H1 (cell line): ENCODE measurements around the gene FIGNL2. TPM values are rescaled to one million over a fixed set of nuclear protein-coding genes. Genes with fewer than 3 reads are reported as not detected.

ENCODE experiments used
- CTCF ChIA-PET: fragments of 300-600 bp; sonication (Branson Sonifier 250); formaldehyde crosslinking; loops from one replicate; lab custom pipeline; 2021; ENCODE audit not compliant: partially characterized antibody; lab: Charles Lee
- POLR2A ChIA-PET: fragments of 300-600 bp; sonication (Branson Sonifier 250); formaldehyde crosslinking; loops from one replicate; lab custom pipeline; 2021; ENCODE audit warnings: inconsistent platforms; ENCODE audit not compliant: partially characterized antibody; lab: Charles Lee
- DNase-seq, 2 experiments: peaks; one replicate each; pipeline versions ENCODE4 v3.0.0 to v3.0.0-alpha.2; 2010 to 2022; ENCODE audit warnings: low spot score in 2 of 2, low read depth in 1 of 2, mixed read lengths in 1 of 2
- FAIRE-seq: peaks from 2 replicates; lab custom pipeline; 2011; peaks lifted over from hg19 to GRCh38; lab: Jason Lieb, UNC
- H2AFZ ChIP-seq: 2 replicates; pipeline ENCODE4 v1.8.1; 2012; ENCODE audit warnings: low read length, inconsistent platforms
- H2AK5ac ChIP-seq: 2 replicates; pipeline ENCODE4 v1.6.1; 2013; ENCODE audit warnings: low read depth, low read length
- H2BK120ac ChIP-seq: replicated peaks from 2 replicates; pipeline ENCODE3; 2013; ENCODE audit warnings: low read depth, low read length, inconsistent platforms
- H2BK12ac ChIP-seq: 2 replicates; pipeline ENCODE4 v1.6.1; 2013; ENCODE audit warnings: low read depth, low read length
- H2BK15ac ChIP-seq: 2 replicates; pipeline ENCODE4 v1.6.1; 2013; ENCODE audit warnings: low read length
- H2BK20ac ChIP-seq: 2 replicates; pipeline ENCODE4 v1.6.1; 2013; ENCODE audit warnings: low read length
- H2BK5ac ChIP-seq: 2 replicates; pipeline ENCODE4 v1.6.1; 2013; ENCODE audit warnings: low read depth, low read length
- H3K14ac ChIP-seq: 2 replicates; pipeline ENCODE4 v1.6.1; 2013; ENCODE audit warnings: inconsistent platforms; ENCODE audit not compliant: insufficient read length
- H3K18ac ChIP-seq: 2 replicates; pipeline ENCODE4 v1.6.1; 2013; ENCODE audit warnings: low read length; ENCODE audit errors: extremely low read depth
- H3K23ac ChIP-seq: 2 replicates; pipeline ENCODE4 v1.6.1; 2013; ENCODE audit warnings: inconsistent platforms; ENCODE audit not compliant: insufficient read length
- H3K23me2 ChIP-seq: 2 replicates; pipeline ENCODE4 v1.6.1; 2013; ENCODE audit warnings: low read depth, low read length
- H3K27ac ChIP-seq: 2 replicates; pipeline ENCODE4 v1.6.1; 2011; ENCODE audit warnings: low read depth, low read length, inconsistent platforms
- H3K27me3 ChIP-seq, 4 experiments: replicated peaks in 1 of 4; 1 replicate in 1 of 4; 2 replicates in 3 of 4; pipeline versions ENCODE4 v1.6.1 to v1.8.1; 2011 to 2013; ENCODE audit warnings: low read length in 3 of 4, mild to moderate bottlenecking in 3 of 4, inconsistent platforms in 2 of 4, mixed read lengths in 2 of 4, moderate library complexity in 1 of 4; ENCODE audit not compliant: control insufficient read depth in 3 of 4, insufficient read depth in 3 of 4; ENCODE audit errors: extremely low read depth in 1 of 4
- H3K36me3 ChIP-seq, 4 experiments: 2 replicates each; pipeline versions ENCODE4 v1.6.1 to v1.8.1; 2011 to 2013; ENCODE audit warnings: mild to moderate bottlenecking in 4 of 4, low read length in 3 of 4, moderate library complexity in 2 of 4, control low read depth in 1 of 4, inconsistent platforms in 1 of 4; ENCODE audit not compliant: insufficient read depth in 4 of 4, control insufficient read depth in 2 of 4
- H3K4ac ChIP-seq: replicated peaks from 2 replicates; pipeline ENCODE3; 2013; ENCODE audit warnings: low read length, low read depth, mixed read lengths, inconsistent platforms; ENCODE audit not compliant: insufficient read length
- H3K4me1 ChIP-seq, 4 experiments: replicated peaks in 1 of 4; 1 replicate in 1 of 4; 2 replicates in 3 of 4; pipeline versions ENCODE4 v1.6.1 to v1.8.1; 2011 to 2013; ENCODE audit warnings: low read length in 3 of 4, inconsistent platforms in 2 of 4, mixed read lengths in 1 of 4; ENCODE audit not compliant: insufficient read depth in 4 of 4, control insufficient read depth in 3 of 4
- H3K4me2 ChIP-seq, 2 experiments: 2 replicates each; pipeline versions ENCODE4 v1.6.1 to v1.8.1; 2011 to 2013; ENCODE audit warnings: low read depth in 2 of 2, low read length in 2 of 2, control low read depth in 1 of 2, inconsistent platforms in 1 of 2, mild to moderate bottlenecking in 1 of 2; ENCODE audit not compliant: insufficient read depth in 1 of 2
- H3K4me3 ChIP-seq, 4 experiments: fragments of 200-600, 300-600 bp in 1 of 4; sonication (generic), shearing (Covaris generic), sonication (Bioruptor Twin) in 1 of 4; 2 replicates each; pipeline versions ENCODE4 v1.5.1 to v1.8.1; 2011 to 2016; ENCODE audit warnings: low read length in 4 of 4, low read depth in 3 of 4, control low read depth in 2 of 4, inconsistent platforms in 2 of 4, mild to moderate bottlenecking in 2 of 4, mixed read lengths in 1 of 4, moderate library complexity in 1 of 4; ENCODE audit not compliant: insufficient read depth in 2 of 4; ENCODE audit errors: extremely low read depth in 1 of 4
- H3K56ac ChIP-seq: replicated peaks from 2 replicates; pipeline ENCODE3; 2013; ENCODE audit warnings: low read depth, mild to moderate bottlenecking, mixed read lengths, low read length, inconsistent platforms; ENCODE audit not compliant: insufficient read length
- H3K79me1 ChIP-seq: 2 replicates; pipeline ENCODE4 v1.6.1; 2013; ENCODE audit warnings: low read depth, low read length, control low read depth
- H3K79me2 ChIP-seq, 2 experiments: 2 replicates each; pipeline versions ENCODE4 v1.6.1 to v1.8.1; 2012 to 2013; ENCODE audit warnings: low read length in 2 of 2, mild to moderate bottlenecking in 2 of 2, inconsistent platforms in 1 of 2; ENCODE audit not compliant: insufficient read depth in 2 of 2, control insufficient read depth in 1 of 2
- H3K9ac ChIP-seq, 4 experiments: replicated peaks in 1 of 4; 1 replicate in 1 of 4; 2 replicates in 3 of 4; pipeline versions ENCODE4 v1.6.1 to v1.8.1; 2011 to 2013; ENCODE audit warnings: low read depth in 3 of 4, low read length in 3 of 4, control low read depth in 2 of 4, mild to moderate bottlenecking in 2 of 4, moderate library complexity in 2 of 4, inconsistent platforms in 1 of 4; ENCODE audit errors: extremely low read depth in 1 of 4
- H3K9me3 ChIP-seq, 2 experiments: 2 replicates each; pipeline versions ENCODE4 v1.6.1 to v1.8.1; 2012 to 2013; ENCODE audit warnings: mild to moderate bottlenecking in 2 of 2, moderate library complexity in 2 of 2, control low read depth in 1 of 2, inconsistent platforms in 1 of 2, low read depth in 1 of 2, low read length in 1 of 2, mixed read lengths in 1 of 2; ENCODE audit not compliant: insufficient read depth in 2 of 2
- H4K20me1 ChIP-seq, 2 experiments: replicated peaks in 1 of 2; 2 replicates each; pipeline versions ENCODE3 to v1.8.1; 2011 to 2013; ENCODE audit warnings: inconsistent platforms in 2 of 2, low read length in 2 of 2, mild to moderate bottlenecking in 1 of 2; ENCODE audit not compliant: insufficient read depth in 2 of 2, control insufficient read depth in 1 of 2
- H4K5ac ChIP-seq: 2 replicates; pipeline ENCODE4 v1.6.1; 2013; ENCODE audit warnings: low read length, low read depth, mixed read lengths, inconsistent platforms; ENCODE audit not compliant: insufficient read length
- H4K8ac ChIP-seq: 2 replicates; pipeline ENCODE4 v1.8.0; 2013; ENCODE audit warnings: mild to moderate bottlenecking, moderate library complexity, low read length, inconsistent platforms; ENCODE audit not compliant: insufficient read depth; ENCODE audit errors: extremely low read depth
- H4K91ac ChIP-seq: replicated peaks from 2 replicates; pipeline ENCODE3; 2013; ENCODE audit warnings: low read length, mixed read lengths, inconsistent platforms; ENCODE audit not compliant: insufficient read length
- EZH2 ChIP-seq: fragments of 200-600 bp; sonication (generic); IDR thresholded peaks from 2 replicates; pipeline ENCODE4 v1.7.1; 2012; ENCODE audit warnings: low read depth, mild to moderate bottlenecking, moderate library complexity, low read length, inconsistent platforms; ENCODE audit not compliant: severe bottlenecking
- KDM4A ChIP-seq: IDR thresholded peaks from one replicate; pipeline ENCODE4 v1.7.1; 2012; ENCODE audit warnings: low read depth, mild to moderate bottlenecking, moderate library complexity, low read length, inconsistent platforms; ENCODE audit not compliant: severe bottlenecking
- RAD21 ChIP-seq, 2 experiments: IDR thresholded peaks in 1 of 2; conservative IDR thresholded peaks in 1 of 2; 2 replicates each; pipeline ENCODE4 v1.6.1; 2011; ENCODE audit warnings: low read depth in 2 of 2, low read length in 2 of 2, improper control_type of control experiment in 1 of 2, inconsistent platforms in 1 of 2, mild to moderate bottlenecking in 1 of 2, moderate library complexity in 1 of 2
- SAP30 ChIP-seq: fragments of 300-600 bp; sonication (generic); IDR thresholded peaks from 2 replicates; pipeline ENCODE4 v1.7.1; 2012; ENCODE audit warnings: low read length, moderate library complexity, mild to moderate bottlenecking, inconsistent platforms; ENCODE audit not compliant: insufficient read depth, insufficient replicate concordance
- WGBS, 2 experiments: shearing (Covaris generic) in 1 of 2; methylation state at CpG; one replicate each; pipeline versions ENCODE4 v1.1.6 to v1.1.7; 2013 to 2015; ENCODE audit warnings: low lambda C conversion rate in 2 of 2, mixed read lengths in 2 of 2, inconsistent platforms in 1 of 2, low coverage in 1 of 2, missing lambda C conversion rate in 1 of 2; ENCODE audit not compliant: insufficient replicate concordance in 2 of 2, insufficient coverage in 1 of 2, insufficient read length in 1 of 2; ENCODE audit errors: extremely low coverage in 1 of 2, missing lambda C conversion rate in 1 of 2; 5-methylcytosine and 5-hydroxymethylcytosine counted together
- polyA plus RNA-seq, 7 experiments: library from polyadenylated mRNA; depleted of rRNA in 3 of 7; stranded (reverse) in 5 of 7; unstranded in 2 of 7; fragments of >200 nt in 5 of 7; fragments of 200-250 nt in 2 of 7; gene quantifications; 1 replicate in 5 of 7; 2 replicates in 1 of 7; 4 replicates in 1 of 7; pipeline versions ENCODE4 v1.2.1 to v1.2.3, GENCODE V29; 2011 to 2013; ENCODE audit warnings: missing spikeins in 2 of 7, mixed read lengths in 2 of 7
- total RNA-seq: library from RNA; stranded (reverse); fragmentation: NEBNext Ultra II Directional; extraction: Animal tissue kit (Norgen Biotek cat#: 25700); gene quantifications from 2 replicates; pipeline ENCODE4 v1.2.1, GENCODE V29; 2021

The FIGNL2 gene
- total and polyA plus RNA-seq, 2 of the 8 experiments (the other 6 are each of a cell fraction or from before 2014, with no cell fraction given): 6.5 to 7.1 TPM

DNA sequence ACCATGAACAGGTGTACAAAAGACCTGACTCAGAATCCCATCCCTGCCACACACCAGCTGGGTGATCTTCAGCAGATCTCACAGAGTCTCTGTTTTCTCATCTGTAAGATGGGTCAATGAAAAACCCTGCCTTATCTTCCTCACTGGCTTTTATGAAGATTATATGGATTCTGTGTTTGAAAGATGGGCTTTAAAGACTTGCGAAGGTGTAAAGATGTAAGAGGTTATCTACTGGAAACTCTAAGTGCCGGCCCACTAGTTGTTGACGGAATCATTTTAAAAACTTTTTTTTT is 24.1 kb upstream of the FIGNL2 start:
- no peak overlapping the region for H2BK15ac ChIP-seq
- H3K23me2 ChIP-seq: peaks cover 12% of the 10 kb centered on the region; the same call in 1 of the 2 replicates
- H3K56ac ChIP-seq: no peak overlapping the region
- H3K4ac ChIP-seq: no peak overlapping the region
- no peak overlapping the region for H3K27ac ChIP-seq
- DNase-seq (no peak), FAIRE-seq (no peak)
- H3K4me2 ChIP-seq: no peak overlapping the region
- H4K5ac ChIP-seq: no peak overlapping the region
- H3K9ac ChIP-seq: no peak overlapping the region
- H3K18ac ChIP-seq: no peak overlapping the region
- H3K36me3 ChIP-seq: no peaks in the 10 kb centered on the region
- H2AK5ac ChIP-seq: no peak overlapping the region
- H3K14ac ChIP-seq: no peak overlapping the region
- CTCF ChIA-PET: interaction anchor here (0.8 to 10.6 kb wide), 18 partner anchors 9 to 352 kb away, joined by 3 to 139 read pairs (median 9); partner anchors contain the start of gene ANKRD33
- WGBS, 2 experiments: 94% methylated on average over 3 of the region's 3 CpGs; no CpG with 5 or more reads in 1 of the 2 experiments
- H4K91ac ChIP-seq: no peak overlapping the region
- H2BK20ac ChIP-seq: no peak overlapping the region
- no peak overlapping the region for H4K8ac ChIP-seq
- H3K27me3 ChIP-seq: peaks cover 0 to 23% (median 19%) of the 10 kb centered on the region in 4 experiments; a peak in 6 of 7 replicates
- H3K4me3 ChIP-seq: no peak overlapping the region
- no peak overlapping the region for H2BK5ac ChIP-seq
- no peak overlapping the region for H2AFZ ChIP-seq
- H3K23ac ChIP-seq: no peak overlapping the region
- H3K9me3 ChIP-seq: no peaks in the 10 kb centered on the region
- no peak overlapping the region for H2BK120ac ChIP-seq
- POLR2A ChIA-PET: interaction anchor here (0.8 to 2.5 kb wide), 3 partner anchors 10 to 49 kb away, joined by 3 to 15 read pairs (median 4); no protein-coding TSS in a partner anchor
- H2BK12ac ChIP-seq: no peak overlapping the region
- H3K79me1 ChIP-seq: no peaks in the 10 kb centered on the region
- H4K20me1 ChIP-seq: no peaks in the 10 kb centered on the region
- H3K4me1 ChIP-seq: peaks cover 4 to 29% (median 17%) of the 10 kb centered on the region in 4 experiments
- no peaks in the 10 kb centered on the region for H3K79me2 ChIP-seq
- TF ChIP-seq RAD21 (IDR thresholded peaks at IDR 0.05 in 1 of 2, conservative IDR thresholded peaks at IDR 0.05 in 1 of 2; ENCODE audit: low read depth in 2 of 2, low read length in 2 of 2) (no peak), EZH2 (no peak), KDM4A (no peak), SAP30 (no peak)
